Measurements from ENCODE around the gene MAPRE2. TPM values are rescaled to one million over a fixed set of nuclear protein-coding genes. Genes with fewer than 3 reads are reported as not detected.

Gene MAPRE2
- total and polyA plus RNA-seq, 7 experiments from 2014 or later = 44.7 to 84.4 (median 81.7) TPM

GRCh38 chr18:35000457-35000856 lies 40.8 kb upstream of the MAPRE2 start:
- Mint-ChIP-seq H3K27me3 (no peaks in the 10 kb centered on the region), H3K4me3 (no peak overlapping the region), H3K4me1 (no peaks in the 10 kb centered on the region), H3K9me3 (no peaks in the 10 kb centered on the region), H3K27ac (no peak overlapping the region), H3K36me3 (peaks cover 0 to under 1% (median 0%) of the 10 kb centered on the region in 5 donors)
- ChIA-PET CTCF (interaction anchor here (0.5 to 1.6 kb wide), 2 partner anchors 12 to 403 kb away, joined by 3 to 4 read pairs; no protein-coding TSS in a partner anchor), POLR2A (no interaction called here)
- Histone ChIP-seq H3K9me3 (ENCODE audit: control insufficient read depth in 2 of 3, low read length in 3 of 3) (no peaks in the 10 kb centered on the region), H3K36me3 (ENCODE audit: control insufficient read depth in 2 of 3, insufficient read depth in 3 of 3, low read length in 3 of 3) (no peaks in the 10 kb centered on the region), H3K27ac (ENCODE audit: low read depth, low read length) (no peak overlapping the region), H3K27me3 (ENCODE audit: control insufficient read depth in 2 of 2, insufficient read depth in 2 of 2, low read length in 2 of 2) (no peaks in the 10 kb centered on the region), H3K4me3 (ENCODE audit: low read length) (no peak overlapping the region), H3K4me1 (ENCODE audit: control insufficient read depth in 2 of 2, insufficient read depth in 2 of 2, low read length in 2 of 2) (no peaks in the 10 kb centered on the region)
- intact Hi-C loops (cut with micrococcal nuclease) = loop anchor here in 1 of 2 donors (10.0 kb wide), 1 partner anchor 354 kb away; no protein-coding TSS in a partner anchor
- ATAC-seq = no peak
- DNase-seq = no peak

GRCh38 chr18:35002120-35002519 lies 39.1 kb upstream of the MAPRE2 start:
- no peak overlapping the region for H3K4me3 Mint-ChIP-seq
- no peak for DNase-seq
- Histone ChIP-seq H3K4me1 (ENCODE audit: control insufficient read depth in 2 of 2, insufficient read depth in 2 of 2, low read length in 2 of 2) (no peaks in the 10 kb centered on the region), H3K4me3 (ENCODE audit: low read length) (no peak overlapping the region), H3K36me3 (ENCODE audit: control insufficient read depth in 2 of 3, insufficient read depth in 3 of 3, low read length in 3 of 3) (no peaks in the 10 kb centered on the region), H3K27ac (ENCODE audit: low read depth, low read length) (no peak overlapping the region), H3K27me3 (ENCODE audit: control insufficient read depth in 2 of 2, insufficient read depth in 2 of 2, low read length in 2 of 2) (no peaks in the 10 kb centered on the region), H3K9me3 (ENCODE audit: control insufficient read depth in 2 of 3, low read length in 3 of 3) (no peaks in the 10 kb centered on the region)
- H3K27ac Mint-ChIP-seq = no peak overlapping the region
- no peak for ATAC-seq
- no peaks in the 10 kb centered on the region for H3K9me3 Mint-ChIP-seq
- H3K4me1 Mint-ChIP-seq = no peaks in the 10 kb centered on the region
- intact Hi-C loops (cut with micrococcal nuclease) = loop anchor here in 1 of 2 donors (10.0 kb wide), 1 partner anchor 353 kb away; no protein-coding TSS in a partner anchor
- ChIA-PET CTCF (interaction anchor here (0.6 kb wide), 1 partner anchor 9 kb away, joined by 5 read pairs; no protein-coding TSS in a partner anchor), POLR2A (no interaction called here)
- H3K27me3 Mint-ChIP-seq = no peaks in the 10 kb centered on the region
- no peaks in the 10 kb centered on the region for H3K36me3 Mint-ChIP-seq

DNA sequence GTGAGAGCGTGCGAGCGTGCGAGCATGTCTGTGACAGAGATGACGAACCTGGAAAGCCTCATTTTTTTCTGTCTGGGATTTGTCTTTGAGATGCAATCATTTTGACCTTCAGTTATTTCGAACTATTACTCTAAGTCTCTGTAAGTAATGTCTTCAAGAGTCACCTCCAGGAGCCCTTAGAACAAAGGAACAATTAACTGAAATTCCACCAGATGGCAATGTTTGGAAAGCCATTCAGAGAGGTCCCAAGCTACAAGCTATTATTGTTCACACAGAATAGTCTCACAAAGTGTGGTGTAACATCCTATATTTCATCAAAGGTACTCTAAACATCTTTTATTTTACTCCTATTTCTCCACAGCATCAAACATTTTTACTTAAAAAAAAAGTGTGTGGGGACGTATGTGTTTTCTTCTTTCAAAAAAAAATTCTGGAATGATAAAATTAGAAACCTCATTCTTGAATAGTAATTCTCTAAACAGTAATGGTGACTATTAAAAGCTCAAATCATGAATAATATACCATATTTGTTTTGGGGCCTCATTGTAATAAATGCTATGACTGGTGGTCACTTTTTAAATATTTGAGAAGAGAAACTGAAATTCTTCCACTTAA lies 35.1 kb upstream of the MAPRE2 start:
- Histone ChIP-seq H3K27ac (ENCODE audit: low read depth, low read length) (no peak overlapping the region), H3K4me1 (ENCODE audit: control insufficient read depth in 2 of 2, insufficient read depth in 2 of 2, low read length in 2 of 2) (no peaks in the 10 kb centered on the region), H3K4me3 (ENCODE audit: low read length) (no peak overlapping the region), H3K27me3 (ENCODE audit: control insufficient read depth in 2 of 2, insufficient read depth in 2 of 2, low read length in 2 of 2) (no peaks in the 10 kb centered on the region), H3K9me3 (ENCODE audit: control insufficient read depth in 2 of 3, low read length in 3 of 3) (no peaks in the 10 kb centered on the region), H3K36me3 (ENCODE audit: control insufficient read depth in 2 of 3, insufficient read depth in 3 of 3, low read length in 3 of 3) (no peaks in the 10 kb centered on the region)
- Mint-ChIP-seq H3K4me1 (no peaks in the 10 kb centered on the region), H3K9me3 (no peaks in the 10 kb centered on the region), H3K4me3 (no peak overlapping the region), H3K27me3 (no peaks in the 10 kb centered on the region), H3K36me3 (no peaks in the 10 kb centered on the region), H3K27ac (no peak overlapping the region)
- ATAC-seq = peak; percentile 80
- ChIA-PET POLR2A (interaction anchor here (0.7 kb wide), 1 partner anchor 39 kb away, joined by 4 read pairs; no protein-coding TSS in a partner anchor), CTCF (interaction anchor here (0.7 to 1.5 kb wide), 14 partner anchors 9 to 945 kb away, joined by 3 to 7 read pairs (median 3); no protein-coding TSS in a partner anchor)
- DNase-seq = peak in 7 of 9 donors; percentile 29 to 66 (median 54)
- intact Hi-C loops (cut with micrococcal nuclease) = loop anchor here (1.0 to 10.0 kb wide), 9 partner anchors 21 to 381 kb away; partner anchors contain the start of gene MAPRE2 (in 1 of the 2)

GRCh38 chr18:35010156-35010555 lies 31.1 kb upstream of the MAPRE2 start:
- Mint-ChIP-seq H3K9me3 (no peaks in the 10 kb centered on the region), H3K4me1 (no peaks in the 10 kb centered on the region), H3K4me3 (no peak overlapping the region), H3K36me3 (no peaks in the 10 kb centered on the region), H3K27ac (no peak overlapping the region), H3K27me3 (no peaks in the 10 kb centered on the region)
- Histone ChIP-seq H3K4me3 (ENCODE audit: low read length) (no peak overlapping the region), H3K4me1 (ENCODE audit: control insufficient read depth in 2 of 2, insufficient read depth in 2 of 2, low read length in 2 of 2) (no peaks in the 10 kb centered on the region), H3K36me3 (ENCODE audit: control insufficient read depth in 2 of 3, insufficient read depth in 3 of 3, low read length in 3 of 3) (no peaks in the 10 kb centered on the region), H3K27ac (ENCODE audit: low read depth, low read length) (no peak overlapping the region), H3K9me3 (ENCODE audit: control insufficient read depth in 2 of 3, low read length in 3 of 3) (no peaks in the 10 kb centered on the region), H3K27me3 (ENCODE audit: control insufficient read depth in 2 of 2, insufficient read depth in 2 of 2, low read length in 2 of 2) (no peaks in the 10 kb centered on the region)
- POLR2A ChIA-PET = interaction anchor here (0.6 to 1.5 kb wide), 2 partner anchors 13 to 15 kb away, joined by 4 read pairs; no protein-coding TSS in a partner anchor
- ATAC-seq = no peak
- CTCF ChIA-PET = interaction anchor here (0.5 to 1.5 kb wide), 5 partner anchors 15 to 136 kb away, joined by 3 to 5 read pairs (median 3); no protein-coding TSS in a partner anchor
- DNase-seq = no peak
- intact Hi-C loops (cut with micrococcal nuclease) = loop anchor here in 1 of 2 donors (5.0 kb wide), 1 partner anchor 33 kb away; no protein-coding TSS in a partner anchor

DNA sequence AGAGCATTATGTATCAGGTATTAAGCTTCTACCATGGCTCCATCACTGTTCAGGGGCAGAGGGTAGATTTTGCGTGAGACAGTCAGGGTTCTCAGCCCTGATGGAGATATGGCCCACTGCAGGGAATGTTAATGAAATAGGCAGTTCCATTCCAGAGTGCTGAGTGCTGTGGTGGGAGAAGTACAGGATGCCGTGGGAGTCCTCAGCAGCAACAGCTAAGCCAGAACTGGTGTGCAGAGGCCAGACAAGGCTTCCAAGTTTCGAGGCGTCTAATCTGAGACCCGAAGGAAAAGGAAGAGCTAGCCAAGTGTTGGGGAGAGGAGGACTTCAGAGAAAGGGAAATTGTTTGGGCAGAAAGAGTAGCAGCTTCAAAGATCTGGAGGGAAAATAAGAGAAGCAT lies 30.2 kb upstream of the MAPRE2 start:
- ATAC-seq (no peak), DNase-seq (no peak)
- POLR2A ChIA-PET = interaction anchor here (0.6 kb wide), 1 partner anchor 12 kb away, joined by 4 read pairs; no protein-coding TSS in a partner anchor
- H3K4me3 Mint-ChIP-seq = no peak overlapping the region
- H3K27me3 Mint-ChIP-seq = no peaks in the 10 kb centered on the region
- Histone ChIP-seq H3K4me3 (ENCODE audit: low read length) (no peak overlapping the region), H3K27me3 (ENCODE audit: control insufficient read depth in 2 of 2, insufficient read depth in 2 of 2, low read length in 2 of 2) (no peaks in the 10 kb centered on the region), H3K27ac (ENCODE audit: low read depth, low read length) (no peak overlapping the region), H3K9me3 (ENCODE audit: control insufficient read depth in 2 of 3, low read length in 3 of 3) (no peaks in the 10 kb centered on the region), H3K4me1 (ENCODE audit: control insufficient read depth in 2 of 2, insufficient read depth in 2 of 2, low read length in 2 of 2) (no peaks in the 10 kb centered on the region), H3K36me3 (ENCODE audit: control insufficient read depth in 2 of 3, insufficient read depth in 3 of 3, low read length in 3 of 3) (no peaks in the 10 kb centered on the region)
- H3K4me1 Mint-ChIP-seq = no peaks in the 10 kb centered on the region
- H3K9me3 Mint-ChIP-seq = no peaks in the 10 kb centered on the region
- no peaks in the 10 kb centered on the region for H3K36me3 Mint-ChIP-seq
- CTCF ChIA-PET = interaction anchor here (0.5 to 1.5 kb wide), 4 partner anchors 14 to 136 kb away, joined by 3 to 5 read pairs (median 3); no protein-coding TSS in a partner anchor
- intact Hi-C loops (cut with micrococcal nuclease) = loop anchor here in 1 of 2 donors (5.0 kb wide), 1 partner anchor 34 kb away; no protein-coding TSS in a partner anchor
- H3K27ac Mint-ChIP-seq = no peak overlapping the region

- ATAC-seq (no peak), DNase-seq (no peak)
- Mint-ChIP-seq H3K36me3 (no peaks in the 10 kb centered on the region), H3K27ac (no peak overlapping the region), H3K9me3 (no peaks in the 10 kb centered on the region), H3K4me3 (no peak overlapping the region), H3K4me1 (no peaks in the 10 kb centered on the region), H3K27me3 (peaks cover 0 to 27% (median 0%) of the 10 kb centered on the region in 5 donors)
- Histone ChIP-seq H3K9me3 (ENCODE audit: control insufficient read depth in 2 of 3, low read length in 3 of 3) (no peaks in the 10 kb centered on the region), H3K36me3 (ENCODE audit: control insufficient read depth in 2 of 3, insufficient read depth in 3 of 3, low read length in 3 of 3) (no peaks in the 10 kb centered on the region), H3K27me3 (ENCODE audit: control insufficient read depth in 2 of 2, insufficient read depth in 2 of 2, low read length in 2 of 2) (no peaks in the 10 kb centered on the region), H3K4me1 (ENCODE audit: control insufficient read depth in 2 of 2, insufficient read depth in 2 of 2, low read length in 2 of 2) (no peaks in the 10 kb centered on the region), H3K4me3 (ENCODE audit: low read length) (no peak overlapping the region), H3K27ac (ENCODE audit: low read depth, low read length) (no peak overlapping the region)
- POLR2A ChIA-PET = no interaction called here
- CTCF ChIA-PET = no interaction called here
- intact Hi-C loops (cut with micrococcal nuclease) = no loop called here
These were observed 21.3 kb upstream of the MAPRE2 start for GRCh38 chr18:35019933-35020332.
